Esophagus muscularis mucosa (tissue), 4 donors: ENCODE data around the gene ASPSCR1.

Source experiments
- EP300 ChIP-seq: sonication (generic); formaldehyde crosslinking; IDR thresholded peaks from one replicate; pipeline ENCODE4 v1.6.1; 2017; ENCODE audit warnings: antibody characterized with exemption
- POLR2A ChIP-seq: fragments of 450-650 bp; IDR thresholded peaks from one replicate; pipeline ENCODE4 v1.6.1; 2017; ENCODE audit warnings: antibody characterized with exemption, moderate library complexity, mild to moderate bottlenecking, low read depth
- POLR2AphosphoS5 ChIP-seq, 2 donors: sonication (generic); formaldehyde crosslinking; IDR thresholded peaks; one replicate each; pipeline ENCODE4 v1.6.1; 2017; ENCODE audit warnings: antibody characterized with exemption in 2 of 2
- TF ChIP-seq, protein P1 (sequence below), 3 experiments: fragments of 200-600 bp in 2 of 3; fragments of 450-650 bp in 1 of 3; sonication (generic) in 2 of 3; IDR thresholded peaks; one replicate each; pipeline ENCODE4 v1.5.1; 2017 to 2019; ENCODE audit warnings: antibody characterized with exemption in 3 of 3, mild to moderate bottlenecking in 2 of 3, moderate library complexity in 1 of 3

DNA sequence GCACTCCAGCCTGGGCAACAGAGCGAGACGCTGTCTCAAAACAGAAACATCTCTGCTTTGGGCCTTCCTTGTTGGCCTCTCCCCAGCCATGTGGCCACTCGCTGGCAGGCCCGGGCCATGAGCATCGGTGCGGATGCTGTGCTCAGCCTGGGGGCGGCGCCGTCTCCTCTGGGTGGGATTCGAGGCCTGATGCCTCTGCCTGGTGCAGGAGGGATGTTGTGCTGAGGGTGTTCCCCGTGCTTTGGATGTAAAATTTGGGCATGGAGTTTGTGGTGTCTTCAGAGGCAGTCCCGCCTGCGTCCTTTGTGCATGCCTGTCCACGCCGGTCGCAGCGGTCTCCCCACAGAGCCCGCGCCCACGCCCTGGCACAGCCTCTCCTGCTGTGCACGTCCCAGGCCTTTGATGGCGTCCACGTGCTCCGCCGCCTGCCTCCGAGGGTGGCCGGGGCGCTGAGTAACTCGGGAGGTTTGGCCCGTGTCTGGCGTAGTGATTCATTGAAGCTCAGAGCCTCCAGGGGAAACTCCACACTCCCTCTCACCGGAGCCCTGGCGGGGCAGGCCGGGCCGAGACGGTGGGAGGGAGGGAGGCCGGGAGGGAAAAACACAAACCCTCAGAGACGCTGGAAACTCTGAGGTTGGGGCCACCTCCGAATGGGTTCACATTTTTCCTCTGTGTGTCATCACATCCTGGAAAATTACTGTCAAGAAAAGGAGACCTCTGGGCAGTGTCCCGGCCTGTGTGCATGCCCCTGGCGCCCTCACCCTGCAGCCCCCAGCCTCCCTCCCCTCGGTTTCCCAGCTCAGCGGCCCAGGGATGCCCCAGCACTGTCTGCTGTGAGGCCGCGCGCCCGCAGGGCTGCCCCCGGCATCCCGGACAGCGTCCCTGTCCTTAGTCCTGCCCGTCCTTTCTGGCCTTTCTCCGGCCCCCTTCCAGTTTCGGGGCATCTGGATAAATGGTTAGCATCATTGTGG lies 26.3 kb downstream of the ASPSCR1 start:
- TF ChIP-seq, protein P1, sequence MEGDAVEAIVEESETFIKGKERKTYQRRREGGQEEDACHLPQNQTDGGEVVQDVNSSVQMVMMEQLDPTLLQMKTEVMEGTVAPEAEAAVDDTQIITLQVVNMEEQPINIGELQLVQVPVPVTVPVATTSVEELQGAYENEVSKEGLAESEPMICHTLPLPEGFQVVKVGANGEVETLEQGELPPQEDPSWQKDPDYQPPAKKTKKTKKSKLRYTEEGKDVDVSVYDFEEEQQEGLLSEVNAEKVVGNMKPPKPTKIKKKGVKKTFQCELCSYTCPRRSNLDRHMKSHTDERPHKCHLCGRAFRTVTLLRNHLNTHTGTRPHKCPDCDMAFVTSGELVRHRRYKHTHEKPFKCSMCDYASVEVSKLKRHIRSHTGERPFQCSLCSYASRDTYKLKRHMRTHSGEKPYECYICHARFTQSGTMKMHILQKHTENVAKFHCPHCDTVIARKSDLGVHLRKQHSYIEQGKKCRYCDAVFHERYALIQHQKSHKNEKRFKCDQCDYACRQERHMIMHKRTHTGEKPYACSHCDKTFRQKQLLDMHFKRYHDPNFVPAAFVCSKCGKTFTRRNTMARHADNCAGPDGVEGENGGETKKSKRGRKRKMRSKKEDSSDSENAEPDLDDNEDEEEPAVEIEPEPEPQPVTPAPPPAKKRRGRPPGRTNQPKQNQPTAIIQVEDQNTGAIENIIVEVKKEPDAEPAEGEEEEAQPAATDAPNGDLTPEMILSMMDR (IDR thresholded peaks at IDR 0.05) = no peak
- no peak for TF ChIP-seq POLR2A
- TF ChIP-seq EP300 = no peak
- peak; percentile 41 to 57 for TF ChIP-seq POLR2AphosphoS5 (IDR thresholded peaks at IDR 0.05)
